Spinal cord (tissue), 10 donors: Measurements from ENCODE around the gene VTCN1. TPM values are rescaled to one million over a fixed set of nuclear protein-coding genes. Genes with fewer than 3 reads are reported as not detected.

ENCODE experiments used
- DNase-seq, 6 donors: peaks; one replicate each; pipeline versions ENCODE4 v3.0.0 to v3.0.0-alpha.2; 2013 to 2015; ENCODE audit warnings: low spot score in 6 of 6, low read depth in 4 of 6
- H3K27ac ChIP-seq: one replicate; pipeline ENCODE4 v1.5.1; 2013; ENCODE audit warnings: low read depth, low read length, control low read depth
- H3K27me3 ChIP-seq: one replicate; pipeline ENCODE4 v1.6.1; 2013; ENCODE audit warnings: low read length; ENCODE audit not compliant: control insufficient read depth, insufficient read depth
- H3K36me3 ChIP-seq: one replicate; pipeline ENCODE4 v1.6.1; 2013; ENCODE audit warnings: low read length; ENCODE audit not compliant: control insufficient read depth, insufficient read depth
- H3K4me1 ChIP-seq: one replicate; pipeline ENCODE4 v1.6.1; 2013; ENCODE audit warnings: low read length; ENCODE audit not compliant: control insufficient read depth, insufficient read depth
- H3K4me3 ChIP-seq: one replicate; pipeline ENCODE4 v1.5.1; 2013; ENCODE audit warnings: low read depth, low read length, control low read depth
- H3K9me3 ChIP-seq: one replicate; pipeline ENCODE4 v1.6.1; 2013; ENCODE audit warnings: low read length; ENCODE audit not compliant: control insufficient read depth, insufficient read depth
- WGBS: methylation state at CpG from one replicate; pipeline ENCODE4 v1.1.5; 2013; ENCODE audit warnings: missing lambda C conversion rate; ENCODE audit not compliant: insufficient coverage; 5-methylcytosine and 5-hydroxymethylcytosine counted together
- polyA plus RNA-seq, 2 donors: library from polyadenylated mRNA; unstranded; fragments of 120-200 nt; gene quantifications; one replicate each; pipeline ENCODE4 v1.2.1, GENCODE V29; 2013; ENCODE audit not compliant: insufficient read length in 2 of 2
- small RNA-seq: library from RNA; depleted of rRNA; stranded (forward); fragments of <200 nt; gene quantifications from one replicate; pipeline ENCODE3, GENCODE V24; 2014; ENCODE audit warnings: low replicate concordance
- total RNA-seq, 2 donors: library from RNA; depleted of rRNA in 1 of 2; stranded (reverse); fragments of 120-200 nt in 1 of 2; fragments of >200 nt in 1 of 2; gene quantifications; one replicate each; pipeline versions ENCODE4 v1.2.3 to v1.2.4, GENCODE V29; 2013 to 2014
- donor health status: healthy.

Gene VTCN1
- total and polyA plus RNA-seq, 4 donors, result 0.33 to 0.82 (median 0.59) TPM

GRCh38 chr1:117096951-117097408, 113.7 kb downstream of the VTCN1 start:
- no peaks in the 10 kb centered on the region for H3K9me3 ChIP-seq
- no peaks in the 10 kb centered on the region for H3K36me3 ChIP-seq
- H3K27ac ChIP-seq, result no peak overlapping the region
- DNase-seq, result peak in 1 of 6 donors; percentile 49
- H3K4me1 ChIP-seq, result no peaks in the 10 kb centered on the region
- no peak overlapping the region for H3K4me3 ChIP-seq
- 79% methylated on average over 3 of the region's 3 CpGs for WGBS
- H3K27me3 ChIP-seq, result no peaks in the 10 kb centered on the region

GRCh38 chr1:117094841-117095604, 115.7 kb downstream of the VTCN1 start:
- Histone ChIP-seq H3K27ac (no peak overlapping the region), H3K9me3 (no peaks in the 10 kb centered on the region), H3K4me1 (no peaks in the 10 kb centered on the region), H3K36me3 (no peaks in the 10 kb centered on the region), H3K4me3 (no peak overlapping the region), H3K27me3 (no peaks in the 10 kb centered on the region)
- WGBS, result 82% methylated on average over 4 of the region's 7 CpGs
- peak in 1 of 6 donors; percentile 78 for DNase-seq

GRCh38 chr1:117093870-117094621, 116.7 kb downstream of the VTCN1 start:
- Histone ChIP-seq H3K9me3 (no peaks in the 10 kb centered on the region), H3K27ac (no peak overlapping the region), H3K4me3 (no peak overlapping the region), H3K4me1 (no peaks in the 10 kb centered on the region), H3K36me3 (no peaks in the 10 kb centered on the region), H3K27me3 (no peaks in the 10 kb centered on the region)
- DNase-seq, result peak in 1 of 6 donors; percentile 46
- WGBS, result 57% methylated on average over 5 of the region's 6 CpGs

Small RNA genes lying within 50 kb of the gene (small RNA-seq; reads per million reads assigned to genes)
- gene MIR942 (1.8 reads per million, percentile 88 among the genes with 10 or more reads in this experiment), gene RF00017 (not detected)

Other genes starting within 250 kb of the VTCN1 start
- 1 to 10 TPM; 1.4 to 3.0 TPM for gene CD101, start 209.2 kb downstream of the VTCN1 start, total RNA-seq
- 1 to 10 TPM; 4.9 to 6.5 TPM for gene CD101, start 209.2 kb downstream of the VTCN1 start, polyA plus RNA-seq
- gene TTF2, start 150.6 kb downstream of the VTCN1 start, total RNA-seq, result 10 to 100 TPM in 1 of 2 donors, 1 to 10 TPM in 1; 9.8 to 10.7 TPM
- gene TTF2, start 150.6 kb downstream of the VTCN1 start, polyA plus RNA-seq, result 1 to 10 TPM; 6.8 to 7.2 TPM
- gene TRIM45, start 89.2 kb downstream of the VTCN1 start, total RNA-seq, result 10 to 100 TPM in 1 of 2 donors, 1 to 10 TPM in 1; 6.8 to 12.9 TPM
- 10 to 100 TPM; 11.9 to 16.7 TPM for gene TRIM45, start 89.2 kb downstream of the VTCN1 start, polyA plus RNA-seq
- 100 to 1,000 TPM in 1 of 2 donors, 10 to 100 TPM in 1; 64.2 to 105 TPM for gene MAN1A2, start 156.5 kb upstream of the VTCN1 start, total RNA-seq
- 10 to 100 TPM; 27.5 to 39.9 TPM for gene MAN1A2, start 156.5 kb upstream of the VTCN1 start, polyA plus RNA-seq